ENCODE results near the gene CDC16.

GRCh38 chr13:114279758-114280355, 45.2 kb downstream of the CDC16 start:
- no peak for TF ChIP-seq POLR2AphosphoS5 (IDR thresholded peaks at IDR 0.05; ENCODE audit: control insufficient read depth, insufficient read depth, low read depth, low read length)
- no peak for TF ChIP-seq NR2C2 (CRISPR knock-in tag; IDR thresholded peaks at IDR 0.05)
- no peak for TF ChIP-seq NR2C2 (tag; IDR thresholded peaks at IDR 0.05)
- TF ChIP-seq CTCF (IDR thresholded peaks at IDR 0.05 in 2 of 3, conservative IDR thresholded peaks at IDR 0.05 in 1 of 3; ENCODE audit: insufficient read depth in 2 of 3, low read depth in 1 of 3, low read length in 3 of 3) = no peak
- TF ChIP-seq MAZ (CRISPR knock-in tag; conservative IDR thresholded peaks at IDR 0.05 in 1 of 2, IDR thresholded peaks at IDR 0.05 in 1 of 2) = 0 out of 4 replicates have a peak, but pooled peaks of 1 of the 2 experiments have one; percentile 21
- TF ChIP-seq, protein P1, sequence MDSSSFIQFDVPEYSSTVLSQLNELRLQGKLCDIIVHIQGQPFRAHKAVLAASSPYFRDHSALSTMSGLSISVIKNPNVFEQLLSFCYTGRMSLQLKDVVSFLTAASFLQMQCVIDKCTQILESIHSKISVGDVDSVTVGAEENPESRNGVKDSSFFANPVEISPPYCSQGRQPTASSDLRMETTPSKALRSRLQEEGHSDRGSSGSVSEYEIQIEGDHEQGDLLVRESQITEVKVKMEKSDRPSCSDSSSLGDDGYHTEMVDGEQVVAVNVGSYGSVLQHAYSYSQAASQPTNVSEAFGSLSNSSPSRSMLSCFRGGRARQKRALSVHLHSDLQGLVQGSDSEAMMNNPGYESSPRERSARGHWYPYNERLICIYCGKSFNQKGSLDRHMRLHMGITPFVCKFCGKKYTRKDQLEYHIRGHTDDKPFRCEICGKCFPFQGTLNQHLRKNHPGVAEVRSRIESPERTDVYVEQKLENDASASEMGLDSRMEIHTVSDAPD (CRISPR knock-in tag; IDR thresholded peaks at IDR 0.05) = no peak
- TF ChIP-seq NR3C1 (CRISPR knock-in tag; IDR thresholded peaks at IDR 0.05) = no peak
- 0 out of 4 replicates have a peak, but pooled peaks of 1 of the 2 experiments have one; percentile 6 for TF ChIP-seq MLLT1 (IDR thresholded peaks at IDR 0.05)
- no peak for TF ChIP-seq U2AF2 (optimal IDR thresholded peaks at IDR 0.05; ENCODE audit: low read depth, low read length)
- no peak for TF ChIP-seq POLR2A (conservative IDR thresholded peaks at IDR 0.05)
- no peak for TF ChIP-seq SRF (CRISPR knock-in tag; IDR thresholded peaks at IDR 0.05)
- no peak for TF ChIP-seq ZNF699 (CRISPR knock-in tag; IDR thresholded peaks at IDR 0.05; ENCODE audit: insufficient replicate concordance)
- TF ChIP-seq, protein P2, sequence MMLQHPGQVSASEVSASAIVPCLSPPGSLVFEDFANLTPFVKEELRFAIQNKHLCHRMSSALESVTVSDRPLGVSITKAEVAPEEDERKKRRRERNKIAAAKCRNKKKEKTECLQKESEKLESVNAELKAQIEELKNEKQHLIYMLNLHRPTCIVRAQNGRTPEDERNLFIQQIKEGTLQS (IDR thresholded peaks at IDR 0.05) = no peak
- TF ChIP-seq, protein P2 (CRISPR knock-in tag; conservative IDR thresholded peaks at IDR 0.05) = peak; percentile 62; the same call in 1 of the 2 replicates
